Neural progenitor cell (in vitro differentiated cells): ENCODE data around the gene CHD2. TPM values are rescaled to one million over a fixed set of nuclear protein-coding genes. Genes with fewer than 3 reads are reported as not detected.

Experiments
- DNase-seq: peaks from one replicate; pipeline ENCODE4 v3.0.0-alpha.2; 2016; ENCODE audit warnings: low spot score
- H2AFZ ChIP-seq: fragments of 200-600 bp; sonication (generic); replicated peaks from 2 replicates; pipeline ENCODE4 v1.6.1; 2016; ENCODE audit warnings: antibody characterized with exemption
- H3F3A ChIP-seq: fragments of 200-600 bp; sonication (generic); 2 replicates; pipeline ENCODE4 v1.6.1; 2016; ENCODE audit warnings: antibody characterized with exemption, low read depth
- H3K27ac ChIP-seq: fragments of 200-600 bp; sonication (generic); 2 replicates; pipeline ENCODE4 v1.5.1; 2016; ENCODE audit warnings: mild to moderate bottlenecking
- H3K27me3 ChIP-seq: fragments of 200-600 bp; sonication (generic); 2 replicates; pipeline ENCODE4 v1.6.1; 2016; ENCODE audit warnings: mild to moderate bottlenecking, moderate library complexity
- H3K36me3 ChIP-seq: fragments of 200-600 bp; sonication (generic); 2 replicates; pipeline ENCODE4 v1.5.1; 2016
- H3K4me1 ChIP-seq: fragments of 200-600 bp; sonication (generic); 2 replicates; pipeline ENCODE4 v1.6.1; 2016; ENCODE audit warnings: mixed run types
- H3K4me2 ChIP-seq: fragments of 200-600 bp; sonication (generic); 2 replicates; pipeline ENCODE4 v1.6.1; 2016
- H3K4me3 ChIP-seq: fragments of 200-600 bp; sonication (generic); 2 replicates; pipeline ENCODE4 v1.5.1; 2016
- H3K79me2 ChIP-seq: fragments of 200-600 bp; sonication (generic); 2 replicates; pipeline ENCODE4 v1.6.1; 2016; ENCODE audit warnings: low read depth
- H3K9ac ChIP-seq: fragments of 200-600 bp; sonication (generic); 2 replicates; pipeline ENCODE4 v1.6.1; 2016
- H3K9me3 ChIP-seq: fragments of 200-600 bp; sonication (generic); 2 replicates; pipeline ENCODE4 v1.5.1; 2016; ENCODE audit warnings: low read depth
- H4K20me1 ChIP-seq: fragments of 200-600 bp; sonication (generic); 2 replicates; pipeline ENCODE4 v1.6.1; 2016; ENCODE audit warnings: low read depth
- H3K27ac Mint-ChIP-seq: 3 replicates; pipeline ENCODE4 v1.8.0; 2021; ENCODE audit warnings: mixed read lengths
- H3K27me3 Mint-ChIP-seq: 2 replicates; pipeline ENCODE4 v1.8.0; 2022; ENCODE audit warnings: low read depth, mild to moderate bottlenecking, inconsistent platforms, moderate library complexity, mixed read lengths; ENCODE audit not compliant: insufficient read depth
- H3K36me3 Mint-ChIP-seq: 3 replicates; pipeline ENCODE4 v1.8.0; 2021; ENCODE audit warnings: mixed read lengths
- H3K4me1 Mint-ChIP-seq: 3 replicates; pipeline ENCODE4 v1.8.0; 2021; ENCODE audit warnings: mixed read lengths
- H3K4me3 Mint-ChIP-seq: 3 replicates; pipeline ENCODE4 v1.8.0; 2021; ENCODE audit warnings: mild to moderate bottlenecking, moderate library complexity, mixed read lengths
- H3K9me3 Mint-ChIP-seq: 3 replicates; pipeline ENCODE4 v1.8.0; 2020; ENCODE audit warnings: mixed read lengths
- EZH2 ChIP-seq: fragments of 200-600 bp; sonication (generic); IDR thresholded peaks from 2 replicates; pipeline ENCODE4 v1.6.1; 2017; ENCODE audit warnings: antibody characterized with exemption, mild to moderate bottlenecking, moderate library complexity
- EZH2phosphoT487 ChIP-seq: fragments of 200-600 bp; sonication (generic); IDR thresholded peaks from 2 replicates; pipeline ENCODE4 v1.6.1; 2017; ENCODE audit warnings: antibody characterized with exemption
- total RNA-seq: library from RNA; depleted of rRNA; stranded (reverse); fragments of >200 nt; gene quantifications from 2 replicates; pipeline ENCODE4 v1.2.3, GENCODE V29; 2015; ENCODE audit warnings: low replicate concordance
- TF ChIP-seq, protein P1 (sequence below): fragments of 200-600 bp; sonication (generic); IDR thresholded peaks from 2 replicates; pipeline ENCODE4 v1.5.1; 2017; ENCODE audit warnings: antibody characterized with exemption, mild to moderate bottlenecking

The CHD2 gene
- total RNA-seq, 1 donor from 2014 or later = 128 TPM

DNA sequence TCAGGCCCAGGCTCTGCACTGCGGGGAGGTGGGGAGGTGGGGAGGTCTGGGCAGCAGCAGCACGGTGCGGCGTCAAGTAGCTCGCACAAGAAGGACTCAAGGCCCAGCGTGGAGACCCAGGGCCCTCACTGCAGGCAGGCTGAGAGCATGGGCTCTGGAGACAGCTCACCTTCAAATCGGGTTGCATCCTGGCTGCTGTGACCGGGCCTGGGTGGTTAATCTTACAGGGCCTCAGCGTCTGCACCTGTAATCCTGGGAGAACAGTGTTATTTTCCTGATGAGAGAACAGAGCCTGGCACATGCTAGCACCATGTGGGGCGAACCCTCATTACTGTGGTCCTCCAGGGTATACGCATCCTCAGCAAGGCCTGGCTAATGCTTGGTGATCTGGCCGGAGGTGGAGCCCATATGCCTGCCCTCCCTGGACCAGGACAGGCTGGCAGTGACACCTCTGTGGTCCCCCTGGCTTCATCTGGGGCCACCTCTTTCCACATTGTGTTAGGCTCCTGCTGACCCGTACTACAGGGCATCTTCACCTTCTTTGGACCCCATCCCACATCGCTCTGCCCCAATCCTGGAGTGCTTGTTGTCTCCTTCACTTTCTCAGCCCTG lies 133.4 kb downstream of the CHD2 start:
- no peak for DNase-seq
- H3K27me3 Mint-ChIP-seq = peaks cover 5% of the 10 kb centered on the region
- Histone ChIP-seq H3K4me3 (no peak overlapping the region), H3K9me3 (no peaks in the 10 kb centered on the region), H3K27ac (no peak overlapping the region), H3K36me3 (no peaks in the 10 kb centered on the region), H4K20me1 (no peaks in the 10 kb centered on the region), H3K27me3 (no peaks in the 10 kb centered on the region), H3K9ac (no peak overlapping the region), H2AFZ (no peak overlapping the region), H3K4me2 (no peak overlapping the region), H3K4me1 (peaks cover 12% of the 10 kb centered on the region), H3F3A (peaks cover 31% of the 10 kb centered on the region), H3K79me2 (no peaks in the 10 kb centered on the region)
- TF ChIP-seq EZH2phosphoT487 = no peak
- TF ChIP-seq EZH2 = no peak
- TF ChIP-seq, protein P1, sequence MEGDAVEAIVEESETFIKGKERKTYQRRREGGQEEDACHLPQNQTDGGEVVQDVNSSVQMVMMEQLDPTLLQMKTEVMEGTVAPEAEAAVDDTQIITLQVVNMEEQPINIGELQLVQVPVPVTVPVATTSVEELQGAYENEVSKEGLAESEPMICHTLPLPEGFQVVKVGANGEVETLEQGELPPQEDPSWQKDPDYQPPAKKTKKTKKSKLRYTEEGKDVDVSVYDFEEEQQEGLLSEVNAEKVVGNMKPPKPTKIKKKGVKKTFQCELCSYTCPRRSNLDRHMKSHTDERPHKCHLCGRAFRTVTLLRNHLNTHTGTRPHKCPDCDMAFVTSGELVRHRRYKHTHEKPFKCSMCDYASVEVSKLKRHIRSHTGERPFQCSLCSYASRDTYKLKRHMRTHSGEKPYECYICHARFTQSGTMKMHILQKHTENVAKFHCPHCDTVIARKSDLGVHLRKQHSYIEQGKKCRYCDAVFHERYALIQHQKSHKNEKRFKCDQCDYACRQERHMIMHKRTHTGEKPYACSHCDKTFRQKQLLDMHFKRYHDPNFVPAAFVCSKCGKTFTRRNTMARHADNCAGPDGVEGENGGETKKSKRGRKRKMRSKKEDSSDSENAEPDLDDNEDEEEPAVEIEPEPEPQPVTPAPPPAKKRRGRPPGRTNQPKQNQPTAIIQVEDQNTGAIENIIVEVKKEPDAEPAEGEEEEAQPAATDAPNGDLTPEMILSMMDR = no peak
- no peak overlapping the region for H3K4me3 Mint-ChIP-seq
- no peak overlapping the region for H3K27ac Mint-ChIP-seq
- no peaks in the 10 kb centered on the region for H3K9me3 Mint-ChIP-seq
- no peaks in the 10 kb centered on the region for H3K36me3 Mint-ChIP-seq
- H3K4me1 Mint-ChIP-seq = peaks cover 38% of the 10 kb centered on the region

DNA sequence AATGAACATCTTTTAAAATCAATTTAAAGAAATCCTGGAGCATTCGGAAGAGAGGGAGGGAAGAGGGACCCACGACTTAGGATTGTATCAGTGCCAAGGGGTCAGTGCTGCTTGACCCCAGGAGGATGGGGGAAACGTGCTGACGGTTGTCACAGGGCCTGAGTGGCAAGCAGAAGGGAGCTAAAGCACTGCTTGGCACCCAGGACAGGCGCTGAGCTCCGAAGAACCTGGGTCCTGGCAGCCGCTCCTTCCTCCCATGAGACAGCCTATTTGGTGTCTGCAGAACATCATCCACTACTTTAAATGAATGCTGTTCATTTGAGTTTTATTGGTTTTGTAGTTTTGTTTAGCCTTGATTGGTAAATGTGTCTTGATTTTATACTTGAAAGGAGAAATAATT lies 134.4 kb downstream of the CHD2 start:
- no peak for DNase-seq
- Histone ChIP-seq H3K4me2 (no peak overlapping the region), H3K9me3 (no peaks in the 10 kb centered on the region), H3K36me3 (no peaks in the 10 kb centered on the region), H3K4me1 (peaks cover 4% of the 10 kb centered on the region), H3K9ac (no peak overlapping the region), H3K27me3 (no peaks in the 10 kb centered on the region), H3K27ac (no peak overlapping the region), H2AFZ (no peak overlapping the region), H3K4me3 (no peak overlapping the region), H4K20me1 (no peaks in the 10 kb centered on the region), H3K79me2 (no peaks in the 10 kb centered on the region), H3F3A (peaks cover 21% of the 10 kb centered on the region)
- no peak for TF ChIP-seq EZH2
- TF ChIP-seq, protein P1 = no peak
- no peak for TF ChIP-seq EZH2phosphoT487
- Mint-ChIP-seq H3K36me3 (peaks cover 3% of the 10 kb centered on the region), H3K27ac (no peak overlapping the region), H3K4me1 (peaks cover 34% of the 10 kb centered on the region), H3K9me3 (no peaks in the 10 kb centered on the region), H3K27me3 (peaks cover 5% of the 10 kb centered on the region), H3K4me3 (no peak overlapping the region)

DNA sequence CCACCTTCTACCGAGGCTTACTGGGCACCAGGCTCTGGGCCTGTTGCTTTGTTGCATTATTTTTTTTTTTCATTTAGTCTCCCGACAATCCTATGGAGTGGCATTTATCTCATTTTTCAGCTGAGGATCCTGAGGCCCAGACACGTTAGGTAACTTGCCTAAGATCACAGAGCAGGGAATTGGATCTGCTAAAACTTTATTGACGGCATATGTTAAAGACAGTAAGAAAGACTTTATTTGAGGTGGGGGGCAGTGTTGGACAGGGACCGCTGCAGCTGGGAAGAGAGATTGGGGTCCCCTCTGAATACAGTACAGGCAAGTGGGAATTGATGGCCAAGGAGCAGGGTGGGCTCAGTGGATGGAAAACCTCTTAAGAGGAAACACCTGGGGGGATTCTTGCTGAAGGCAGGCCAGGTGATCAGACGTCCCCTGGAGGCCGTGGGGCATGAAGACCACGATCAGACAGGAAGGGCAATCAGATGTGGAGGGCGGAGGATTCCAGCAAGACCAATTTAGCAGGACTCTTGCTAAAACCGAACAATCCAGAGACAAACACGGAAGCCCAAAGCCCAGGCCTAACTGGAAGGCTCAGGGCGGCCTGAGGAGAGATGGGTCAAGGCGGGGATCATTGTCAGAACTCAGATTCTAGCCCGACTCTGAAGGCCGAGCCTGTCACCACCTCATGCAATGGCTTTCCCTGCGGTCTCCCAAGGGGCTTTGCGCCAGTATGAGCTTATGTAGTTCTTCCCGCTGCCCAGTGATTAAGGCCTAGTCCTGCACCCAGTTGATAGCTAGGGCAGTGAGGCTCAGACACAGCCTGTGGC lies 135.2 kb downstream of the CHD2 start:
- Histone ChIP-seq H3K4me3 (no peak overlapping the region), H3K9ac (no peak overlapping the region), H3K27me3 (no peaks in the 10 kb centered on the region), H3K27ac (no peak overlapping the region), H2AFZ (no peak overlapping the region), H3K36me3 (no peaks in the 10 kb centered on the region), H3K9me3 (no peaks in the 10 kb centered on the region), H3K4me1 (peaks cover 4% of the 10 kb centered on the region), H3K4me2 (no peak overlapping the region), H3F3A (peaks cover 15% of the 10 kb centered on the region), H4K20me1 (no peaks in the 10 kb centered on the region), H3K79me2 (no peaks in the 10 kb centered on the region)
- no peak overlapping the region for H3K4me3 Mint-ChIP-seq
- H3K9me3 Mint-ChIP-seq = no peaks in the 10 kb centered on the region
- no peak for DNase-seq
- TF ChIP-seq, protein P1 = no peak
- TF ChIP-seq EZH2phosphoT487 (no peak), EZH2 (no peak)
- H3K27ac Mint-ChIP-seq = no peak overlapping the region
- peaks cover 7% of the 10 kb centered on the region for H3K36me3 Mint-ChIP-seq
- H3K4me1 Mint-ChIP-seq = peaks cover 29% of the 10 kb centered on the region
- H3K27me3 Mint-ChIP-seq = peaks cover 6% of the 10 kb centered on the region
